Esophagus (tissue), 2 donors: ENCODE results near the gene MGST2. TPM values are rescaled to one million over a fixed set of nuclear protein-coding genes. Genes with fewer than 3 reads are reported as not detected.
"Not testable (repeated sequence)": the region's sequence is repeated elsewhere in the genome, so short reads cannot be mapped to it uniquely, and the experiment has no call there.

Source experiments
- H3K27ac ChIP-seq, 2 donors: one replicate each; pipeline ENCODE4 v1.5.1; 2013; ENCODE audit warnings: low read depth in 2 of 2, mild to moderate bottlenecking in 2 of 2, inconsistent platforms in 1 of 2, low read length in 1 of 2, moderate library complexity in 1 of 2
- H3K27me3 ChIP-seq, 2 donors: one replicate each; pipeline ENCODE4 v1.6.1; 2013; ENCODE audit warnings: low read length in 2 of 2, control low read depth in 1 of 2, mild to moderate bottlenecking in 1 of 2; ENCODE audit not compliant: insufficient read depth in 2 of 2, control insufficient read depth in 1 of 2
- H3K36me3 ChIP-seq, 2 donors: one replicate each; pipeline ENCODE4 v1.6.1; 2013; ENCODE audit warnings: low read length in 1 of 2; ENCODE audit not compliant: control insufficient read depth in 2 of 2, insufficient read depth in 2 of 2
- H3K4me1 ChIP-seq, 2 donors: one replicate each; pipeline ENCODE4 v1.6.1; 2013; ENCODE audit warnings: low read length in 1 of 2; ENCODE audit not compliant: control insufficient read depth in 2 of 2, insufficient read depth in 2 of 2
- H3K4me3 ChIP-seq, 2 donors: one replicate each; pipeline ENCODE4 v1.5.1; 2013; ENCODE audit warnings: low read length in 2 of 2, mild to moderate bottlenecking in 2 of 2, low read depth in 1 of 2, moderate library complexity in 1 of 2
- H3K9me3 ChIP-seq, 2 donors: one replicate each; pipeline ENCODE4 v1.6.1; 2013; ENCODE audit warnings: mild to moderate bottlenecking in 2 of 2, low read depth in 1 of 2, low read length in 1 of 2, moderate library complexity in 1 of 2; ENCODE audit not compliant: control insufficient read depth in 2 of 2, insufficient read depth in 1 of 2
- WGBS, 2 donors: extraction: QIAGEN DNeasy Blood & Tissue Kit; methylation state at CpG; one replicate each; pipeline ENCODE4 v1.1.7; 2013; 5-methylcytosine and 5-hydroxymethylcytosine counted together
- polyA plus RNA-seq, 2 donors: library from polyadenylated mRNA; stranded (reverse); fragments of 200-250 nt; gene quantifications; one replicate each; pipeline ENCODE4 v1.2.3, GENCODE V29; 2013
- donor health status: healthy with polysubstance abuse.
- donor health status: Bipolar disorder and iron deficiency.

The MGST2 gene
- polyA plus RNA-seq, 2 donors = 232 to 331 TPM

DNA sequence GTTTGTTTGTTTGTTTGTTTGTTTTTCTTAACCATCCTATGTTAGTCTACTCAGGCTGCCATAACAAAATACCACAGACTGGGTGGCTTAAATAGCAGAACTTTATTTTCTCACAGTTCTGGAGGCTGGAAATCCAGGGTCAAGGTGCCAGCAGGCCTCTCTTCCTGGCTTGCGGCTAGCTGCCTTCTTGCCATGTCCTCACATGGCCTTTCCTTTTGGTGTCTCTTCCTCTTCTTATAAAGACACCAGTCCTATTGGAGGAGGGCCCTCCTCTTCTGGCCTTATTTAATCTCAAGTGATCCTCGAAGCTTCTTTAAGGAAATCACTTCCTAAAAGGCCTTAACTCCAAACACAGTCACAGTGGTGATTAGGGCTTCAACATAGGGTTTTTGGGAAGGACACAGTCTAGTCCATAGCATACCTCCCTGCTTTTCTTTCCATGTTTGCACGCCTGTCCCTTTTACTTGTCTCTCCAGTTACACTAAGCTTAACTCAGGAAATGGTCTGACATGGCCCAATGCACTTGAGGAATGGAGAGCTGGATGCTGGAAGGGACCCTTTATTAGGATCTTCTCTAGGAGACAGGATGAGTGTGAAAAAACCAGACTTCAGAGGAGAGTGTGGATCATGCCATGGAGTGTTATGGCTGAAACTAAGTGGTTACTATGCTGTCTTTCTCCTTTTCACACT lies 36.0 kb upstream of the MGST2 start:
- 71 to 78% methylated on average over 3 of the region's 3 CpGs for WGBS, 2 donors
- H3K4me3 ChIP-seq = no peak overlapping the region
- no peak overlapping the region for H3K27ac ChIP-seq
- no peaks in the 10 kb centered on the region for H3K9me3 ChIP-seq
- H3K36me3 ChIP-seq = no peaks in the 10 kb centered on the region
- H3K4me1 ChIP-seq = no peaks in the 10 kb centered on the region
- no peaks in the 10 kb centered on the region for H3K27me3 ChIP-seq

- Histone ChIP-seq H3K27me3 (no peaks in the 10 kb centered on the region), H3K4me3 (no peak overlapping the region), H3K27ac (no peak overlapping the region), H3K9me3 (no peaks in the 10 kb centered on the region), H3K36me3 (no peaks in the 10 kb centered on the region), H3K4me1 (no peaks in the 10 kb centered on the region)
- WGBS, 2 donors = 94 to 95% methylated on average over 1 of the region's 1 CpG
Measured at GRCh38 chr4:139630126-139630495, 35.5 kb upstream of the MGST2 start.

DNA sequence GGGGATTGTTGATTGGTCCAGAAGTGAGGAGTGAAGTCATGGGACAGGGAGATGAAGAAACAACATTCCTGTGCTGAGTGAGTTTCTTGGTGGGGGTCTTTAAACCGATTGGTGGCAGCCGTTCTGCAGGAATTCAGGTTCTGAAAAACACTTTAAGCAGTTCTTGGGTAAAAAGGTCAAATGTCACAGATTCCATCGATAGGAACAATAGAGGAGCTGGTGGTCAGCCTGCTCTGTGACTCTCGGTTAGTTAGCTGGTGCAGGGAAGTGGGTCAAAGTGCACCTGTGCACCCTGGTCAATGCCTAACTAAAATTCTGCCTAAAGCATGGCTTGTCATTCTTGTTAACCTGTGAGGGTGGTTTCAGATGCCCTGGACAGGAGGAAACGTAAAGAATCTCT lies 34.6 kb upstream of the MGST2 start:
- no peaks in the 10 kb centered on the region for H3K4me1 ChIP-seq
- H3K9me3 ChIP-seq = no peaks in the 10 kb centered on the region
- WGBS, 2 donors = 78 to 81% methylated on average over 5 of the region's 5 CpGs
- H3K36me3 ChIP-seq = no peaks in the 10 kb centered on the region
- no peaks in the 10 kb centered on the region for H3K27me3 ChIP-seq
- H3K4me3 ChIP-seq = no peak overlapping the region
- H3K27ac ChIP-seq = no peak overlapping the region

DNA sequence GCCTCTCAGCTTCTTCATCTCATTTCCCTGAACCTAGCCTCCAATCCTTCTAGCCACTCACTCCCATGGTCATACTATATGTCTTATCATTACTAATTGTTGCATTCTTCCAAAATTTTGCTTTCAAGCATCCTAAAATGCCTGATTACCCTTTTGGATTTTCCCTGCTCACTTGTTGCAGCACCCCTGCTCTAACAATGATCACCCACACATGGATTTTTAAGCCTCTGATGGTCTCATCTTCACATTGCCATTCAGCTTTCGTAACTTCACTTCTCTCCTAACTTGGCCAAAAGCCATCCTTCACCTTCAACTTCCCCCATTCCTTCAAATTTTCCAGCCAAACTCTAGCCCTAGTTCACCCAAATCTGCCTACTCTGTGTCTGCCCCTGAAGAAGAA lies 33.8 kb upstream of the MGST2 start:
- Histone ChIP-seq H3K27me3 (no peaks in the 10 kb centered on the region), H3K4me1 (no peaks in the 10 kb centered on the region), H3K36me3 (no peaks in the 10 kb centered on the region), H3K4me3 (no peak overlapping the region), H3K27ac (no peak overlapping the region), H3K9me3 (no peaks in the 10 kb centered on the region)
- 83 to 84% methylated on average over 1 of the region's 1 CpG for WGBS, 2 donors

GRCh38 chr4:139632739-139633138 lies 32.9 kb upstream of the MGST2 start:
- H3K27ac ChIP-seq, H3K27me3 ChIP-seq, H3K4me1 ChIP-seq, H3K36me3 ChIP-seq, H3K9me3 ChIP-seq, H3K4me3 ChIP-seq: not testable (repeated sequence)
- 89 to 90% methylated on average over 5 of the region's 5 CpGs for WGBS, 2 donors

- 77 to 79% methylated on average over 17 of the region's 17 CpGs for WGBS, 2 donors
- H3K36me3 ChIP-seq = no peaks in the 10 kb centered on the region
- H3K4me3 ChIP-seq = no peak overlapping the region
Measured at GRCh38 chr4:139633195-139633594, 32.4 kb upstream of the MGST2 start.

GRCh38 chr4:139633661-139634060 lies 32.0 kb upstream of the MGST2 start:
- Histone ChIP-seq H3K36me3 (no peaks in the 10 kb centered on the region), H3K9me3 (no peaks in the 10 kb centered on the region), H3K4me1 (no peaks in the 10 kb centered on the region), H3K27me3 (no peaks in the 10 kb centered on the region), H3K4me3 (no peak overlapping the region), H3K27ac (no peak overlapping the region)
- 39 to 40% methylated on average over 11 of the region's 11 CpGs for WGBS, 2 donors

More at GRCh38 chr4:139633195-139633594, 32.4 kb upstream of the MGST2 start:
- Histone ChIP-seq H3K4me1 (no peaks in the 10 kb centered on the region), H3K9me3 (no peaks in the 10 kb centered on the region), H3K27me3 (no peaks in the 10 kb centered on the region), H3K27ac (no peak overlapping the region)

GRCh38 chr4:139635966-139636365 lies 29.7 kb upstream of the MGST2 start:
- H3K4me3 ChIP-seq = no peak overlapping the region
- H3K27me3 ChIP-seq = no peaks in the 10 kb centered on the region
- no peak overlapping the region for H3K27ac ChIP-seq
- WGBS, 2 donors = 64 to 68% methylated on average over 3 of the region's 3 CpGs
- H3K36me3 ChIP-seq = no peaks in the 10 kb centered on the region
- peaks cover 0 to 5% of the 10 kb centered on the region in 2 donors for H3K9me3 ChIP-seq
- no peaks in the 10 kb centered on the region for H3K4me1 ChIP-seq

DNA sequence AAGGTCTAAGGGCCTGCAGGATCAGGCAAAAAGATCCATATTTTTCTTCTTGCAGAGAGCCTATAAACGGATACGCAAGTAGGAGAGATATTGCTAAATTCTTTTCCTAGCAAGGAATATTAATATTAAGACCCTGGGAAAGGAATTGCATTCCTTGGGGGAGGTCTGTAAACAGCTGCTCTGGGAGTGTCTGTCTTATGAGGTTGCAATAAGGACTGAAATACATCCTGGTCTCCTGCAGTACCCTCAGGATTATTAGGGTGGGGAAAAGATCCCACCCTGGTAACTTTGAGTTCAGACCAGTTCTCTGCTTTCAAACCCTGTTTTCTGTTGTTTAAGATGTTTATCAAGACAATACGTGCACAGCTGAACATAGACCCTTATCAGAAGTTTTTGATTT lies 27.3 kb upstream of the MGST2 start:
- not testable (repeated sequence) for H3K9me3 ChIP-seq, H3K4me3 ChIP-seq, H3K27ac ChIP-seq, H3K4me1 ChIP-seq, H3K36me3 ChIP-seq, H3K27me3 ChIP-seq
- WGBS, 2 donors = 51 to 90% methylated on average over 3 of the region's 3 CpGs

DNA sequence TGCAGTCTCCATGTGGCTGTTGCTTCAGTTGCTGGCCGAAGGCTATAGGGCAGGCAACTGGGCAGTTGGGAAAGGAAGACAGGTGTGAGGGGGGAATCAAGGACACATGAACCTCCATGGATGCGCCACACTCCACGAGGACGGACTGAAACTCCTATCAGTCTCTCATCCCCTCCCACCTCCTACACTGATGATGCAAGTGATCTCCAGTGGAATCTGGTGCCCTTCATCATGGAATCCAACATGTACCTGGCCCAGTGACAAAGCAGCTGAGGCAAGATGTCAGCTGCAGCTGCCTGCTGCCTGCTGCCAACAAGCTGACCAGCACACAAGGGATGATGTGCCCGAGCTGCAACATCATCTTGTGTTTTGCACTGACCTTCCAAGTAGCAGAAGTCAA lies 26.0 kb upstream of the MGST2 start:
- Histone ChIP-seq H3K36me3 (no peaks in the 10 kb centered on the region), H3K4me3 (no peak overlapping the region), H3K27ac (no peak overlapping the region), H3K27me3 (no peaks in the 10 kb centered on the region), H3K9me3 (peaks cover 0 to 5% of the 10 kb centered on the region in 2 donors), H3K4me1 (peaks cover 0 to 5% of the 10 kb centered on the region in 2 donors)
- WGBS, 2 donors = 91 to 96% methylated on average over 5 of the region's 5 CpGs
